Rectal smooth muscle tissue (tissue), 1 donor: ENCODE measurements around the gene SUSD5.

Source experiments
- H3K27ac ChIP-seq: one replicate; pipeline ENCODE4 v1.7.0; 2013; ENCODE audit warnings: low read depth, low read length, inconsistent platforms
- H3K27me3 ChIP-seq: one replicate; pipeline ENCODE4 v1.7.0; 2013; ENCODE audit warnings: low read length; ENCODE audit not compliant: control insufficient read depth, insufficient read depth
- H3K36me3 ChIP-seq: one replicate; pipeline ENCODE4 v1.7.0; 2013; ENCODE audit warnings: low read length; ENCODE audit not compliant: control insufficient read depth, insufficient read depth
- H3K4me1 ChIP-seq: one replicate; pipeline ENCODE4 v1.7.0; 2013; ENCODE audit warnings: low read length; ENCODE audit not compliant: control insufficient read depth, insufficient read depth
- H3K4me3 ChIP-seq: one replicate; pipeline ENCODE4 v1.7.0; 2013; ENCODE audit warnings: low read length
- H3K9ac ChIP-seq: one replicate; pipeline ENCODE4 v1.7.0; 2013; ENCODE audit warnings: low read length

SUSD5 gene

DNA sequence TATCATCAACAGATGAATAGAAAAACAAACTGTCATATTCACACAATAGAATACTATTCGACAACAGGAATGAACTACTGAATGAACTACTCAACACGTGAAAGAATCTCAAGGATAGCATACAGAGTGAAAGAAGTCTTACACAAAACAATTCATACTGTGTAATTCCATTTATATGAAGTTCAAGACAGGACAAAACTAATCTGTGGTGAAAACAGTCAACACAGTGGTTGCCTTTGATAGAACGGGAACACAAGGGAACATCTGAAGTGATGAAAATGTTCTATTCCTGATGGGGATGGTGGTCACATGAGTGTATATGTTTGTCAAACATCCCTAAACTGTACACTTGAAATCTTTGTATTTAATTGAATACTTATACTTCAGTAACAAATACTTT is 2.6 kb upstream of the SUSD5 start:
- H3K4me1 ChIP-seq: no peaks in the 10 kb centered on the region
- no peak overlapping the region for H3K9ac ChIP-seq
- no peak overlapping the region for H3K27ac ChIP-seq
- no peak overlapping the region for H3K4me3 ChIP-seq
- H3K36me3 ChIP-seq: no peaks in the 10 kb centered on the region
- H3K27me3 ChIP-seq: peaks cover 8% of the 10 kb centered on the region

DNA sequence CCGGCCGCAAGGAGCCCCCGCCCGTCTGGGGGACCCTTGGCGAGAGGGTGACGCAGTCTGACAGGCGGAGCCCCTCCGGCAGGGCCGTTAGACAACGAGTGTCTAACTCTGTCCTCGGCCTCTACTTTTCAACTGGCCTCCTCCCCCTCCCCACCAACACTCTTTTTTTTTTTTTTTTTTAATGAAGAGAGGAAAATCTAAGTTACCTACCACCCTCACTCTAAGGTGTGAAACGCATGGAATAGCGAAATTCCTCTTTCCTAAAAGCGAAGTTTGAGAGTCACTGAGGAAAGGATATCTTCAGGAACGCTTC is 521 bp upstream of the SUSD5 start:
- Histone ChIP-seq H3K27me3 (peaks cover 8% of the 10 kb centered on the region), H3K4me1 (no peaks in the 10 kb centered on the region), H3K36me3 (no peaks in the 10 kb centered on the region), H3K4me3 (no peak overlapping the region), H3K27ac (no peak overlapping the region), H3K9ac (no peak overlapping the region)

DNA sequence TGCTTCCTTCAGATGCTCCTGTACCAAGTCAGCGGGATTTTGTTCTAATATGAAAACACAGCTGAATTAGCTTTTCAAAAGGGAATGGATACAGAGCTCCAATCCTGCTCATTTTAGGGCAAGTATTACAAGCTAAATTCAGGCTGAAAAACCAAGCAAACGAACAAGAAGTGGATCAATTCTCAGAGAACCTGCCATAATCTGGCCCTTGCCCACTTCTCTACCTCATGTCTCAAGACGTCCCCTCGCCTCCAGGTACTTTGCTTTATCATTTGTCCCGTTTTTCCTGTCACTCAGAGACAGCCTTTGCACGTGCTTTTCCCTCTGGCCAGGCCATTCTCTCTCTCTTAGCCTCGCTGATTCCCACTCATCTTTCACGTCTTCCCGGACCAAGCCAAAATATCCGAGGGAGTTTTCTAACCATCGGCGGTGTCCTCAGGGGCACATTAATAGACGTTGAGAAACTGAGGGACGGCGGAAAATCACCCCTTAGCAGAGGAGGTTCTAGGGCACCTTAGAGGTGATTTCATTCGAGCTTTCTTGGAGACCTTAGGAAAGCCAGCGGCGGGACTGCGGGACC is 654 bp downstream of the SUSD5 start:
- H3K27ac ChIP-seq: no peak overlapping the region
- no peak overlapping the region for H3K9ac ChIP-seq

DNA sequence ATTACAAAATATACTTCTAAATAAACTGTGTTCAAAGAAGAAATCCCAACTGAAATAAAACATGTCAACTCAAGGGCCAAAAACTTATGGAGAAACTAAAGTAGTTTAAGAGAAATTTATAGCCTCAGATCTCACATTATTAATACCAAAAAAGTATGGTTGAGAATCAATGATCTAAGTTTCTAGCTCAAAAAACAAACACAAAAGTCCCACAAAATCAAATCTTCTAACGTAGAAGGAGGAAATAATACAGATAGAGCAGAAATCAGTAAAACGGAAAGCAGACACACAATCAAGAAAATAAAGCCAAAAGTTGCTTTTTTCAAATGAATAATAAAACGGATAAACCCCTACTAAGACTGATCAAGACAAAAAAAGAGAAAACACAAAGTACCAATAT is 2.9 kb downstream of the SUSD5 start:
- Histone ChIP-seq H3K4me3 (no peak overlapping the region), H3K27me3 (peaks cover 8% of the 10 kb centered on the region), H3K4me1 (no peaks in the 10 kb centered on the region)

More for the DNA sequence above, 654 bp downstream of the SUSD5 start:
- H3K4me3 ChIP-seq: peak overlapping the region; percentile 30
- peaks cover 8% of the 10 kb centered on the region for H3K27me3 ChIP-seq
- no peaks in the 10 kb centered on the region for H3K4me1 ChIP-seq
- H3K36me3 ChIP-seq: no peaks in the 10 kb centered on the region

DNA sequence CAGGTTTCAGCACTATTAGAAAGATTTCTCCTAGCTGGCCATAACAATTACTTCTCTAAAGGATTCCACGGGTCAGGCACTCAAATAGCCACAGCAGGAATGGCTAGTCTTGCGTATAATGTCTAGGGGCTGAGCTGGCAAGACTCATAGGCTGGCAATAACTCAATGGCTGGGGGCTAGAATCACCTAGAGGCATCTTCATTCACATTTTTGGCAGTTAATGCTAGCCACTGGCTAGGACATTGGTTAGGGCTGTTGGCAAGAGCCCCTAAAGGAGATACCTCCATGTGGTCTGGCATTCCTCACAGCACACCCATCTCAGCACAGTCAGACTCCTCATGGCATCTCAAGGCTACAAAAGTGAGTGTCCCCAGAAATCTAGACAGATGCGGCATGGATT is 6.2 kb downstream of the SUSD5 start:
- H3K9ac ChIP-seq: no peak overlapping the region
- H3K36me3 ChIP-seq: no peaks in the 10 kb centered on the region
- no peak overlapping the region for H3K27ac ChIP-seq
- H3K4me3 ChIP-seq: no peak overlapping the region
- H3K27me3 ChIP-seq: no peaks in the 10 kb centered on the region
- no peaks in the 10 kb centered on the region for H3K4me1 ChIP-seq

More for the DNA sequence above, 2.9 kb downstream of the SUSD5 start:
- Histone ChIP-seq H3K9ac (no peak overlapping the region), H3K36me3 (no peaks in the 10 kb centered on the region), H3K27ac (no peak overlapping the region)

DNA sequence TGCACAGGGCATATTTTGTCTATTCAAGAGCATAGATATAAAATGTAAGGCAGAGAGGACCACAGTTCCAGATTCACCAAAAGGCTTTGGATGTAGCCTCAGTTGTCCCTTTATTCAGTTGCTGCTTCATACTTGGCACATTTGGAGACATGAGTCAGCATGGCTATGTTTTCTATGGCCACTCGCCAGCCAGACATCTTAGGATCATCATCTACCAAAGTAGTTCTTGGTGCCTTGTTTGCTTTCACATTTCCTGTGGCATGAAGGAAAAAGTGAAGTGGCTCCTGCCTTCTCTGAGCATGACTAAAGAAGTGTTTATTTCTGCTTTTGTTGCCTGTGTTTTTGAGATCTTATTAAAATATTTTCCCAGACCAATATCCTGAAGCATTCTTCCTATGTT is 7.2 kb downstream of the SUSD5 start:
- Histone ChIP-seq H3K4me1 (no peaks in the 10 kb centered on the region), H3K36me3 (no peaks in the 10 kb centered on the region), H3K9ac (no peak overlapping the region), H3K27ac (no peak overlapping the region), H3K4me3 (no peak overlapping the region), H3K27me3 (no peaks in the 10 kb centered on the region)

DNA sequence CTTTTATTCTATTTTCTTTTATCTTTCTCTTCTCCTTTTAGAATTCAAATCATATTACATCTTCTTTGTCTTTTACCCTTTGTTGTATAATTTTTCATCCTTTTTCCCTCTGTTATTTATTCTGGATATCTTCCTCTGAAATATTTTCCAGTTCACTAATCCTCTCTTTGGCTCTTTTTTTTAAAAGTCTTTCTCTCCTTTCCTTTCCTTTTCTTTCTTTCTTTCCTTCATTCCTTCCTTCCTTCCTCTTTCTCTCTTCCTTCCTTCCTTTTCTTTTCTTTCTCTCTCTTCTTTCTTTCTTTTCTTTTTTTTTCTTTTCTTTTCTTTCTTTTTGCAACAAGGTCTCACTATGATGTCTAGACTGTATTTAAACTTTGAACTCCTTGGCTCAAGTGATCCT is 9.3 kb downstream of the SUSD5 start:
- no peak overlapping the region for H3K4me3 ChIP-seq
- no peak overlapping the region for H3K9ac ChIP-seq
- no peaks in the 10 kb centered on the region for H3K27me3 ChIP-seq
- H3K4me1 ChIP-seq: no peaks in the 10 kb centered on the region
- no peaks in the 10 kb centered on the region for H3K36me3 ChIP-seq
- H3K27ac ChIP-seq: no peak overlapping the region

DNA sequence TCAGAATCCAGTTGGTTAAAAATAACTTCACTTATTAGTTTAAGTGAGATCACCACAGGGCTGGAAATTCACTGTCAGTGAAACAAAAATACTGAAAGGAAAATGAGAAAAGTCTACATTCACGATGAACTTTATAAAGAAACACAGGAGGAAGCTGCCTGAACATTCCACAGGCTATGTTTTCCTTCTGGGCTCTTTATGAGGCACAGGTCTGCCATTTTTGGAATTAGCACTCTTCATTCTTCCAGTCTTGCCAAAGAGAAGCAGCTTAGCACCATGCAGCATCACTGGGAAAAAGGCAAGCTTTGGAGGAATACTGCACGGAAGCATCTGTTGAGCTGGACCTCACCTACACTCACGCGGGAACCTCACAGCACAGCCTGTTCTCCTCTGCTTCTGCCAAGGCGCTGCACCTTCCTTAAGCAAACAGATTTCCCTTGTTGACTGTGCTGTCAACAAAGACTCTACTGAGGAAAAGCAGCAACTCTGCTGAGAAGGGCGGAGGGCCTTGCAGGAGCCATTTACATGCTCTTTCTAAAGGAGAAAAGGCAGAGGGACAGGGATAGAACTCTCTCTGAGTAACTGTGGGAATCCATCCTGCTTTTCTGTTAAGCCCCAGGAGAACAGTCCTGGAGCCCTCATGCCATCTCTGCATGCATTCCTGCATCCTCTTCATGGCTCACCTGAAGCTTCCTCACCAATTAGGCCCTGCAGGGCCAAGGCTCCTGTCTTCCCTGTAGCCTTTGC is 15.7 kb downstream of the SUSD5 start:
- no peaks in the 10 kb centered on the region for H3K36me3 ChIP-seq
- no peaks in the 10 kb centered on the region for H3K4me1 ChIP-seq
- no peaks in the 10 kb centered on the region for H3K27me3 ChIP-seq
- no peak overlapping the region for H3K9ac ChIP-seq
- H3K27ac ChIP-seq: peak overlapping the region; percentile 21
- H3K4me3 ChIP-seq: no peak overlapping the region

DNA sequence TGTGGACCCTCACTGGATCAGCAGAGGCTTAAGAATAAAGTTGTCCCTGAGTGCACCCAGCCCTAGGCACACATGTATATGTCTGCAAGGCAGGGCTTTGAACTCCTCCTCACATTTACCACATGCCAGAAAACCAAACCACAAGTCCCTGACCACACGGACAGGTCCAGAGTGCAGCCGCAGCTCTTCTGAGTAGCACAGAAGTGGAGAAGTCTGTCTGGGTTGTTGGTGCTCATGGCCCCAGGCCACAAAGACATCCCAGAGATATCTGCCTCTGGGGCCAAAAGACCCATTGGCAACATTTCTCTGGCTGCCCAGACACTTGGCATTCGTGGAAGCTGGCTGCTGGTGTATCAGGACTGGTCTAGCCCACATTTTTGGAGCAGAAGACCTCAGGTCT is 17.4 kb downstream of the SUSD5 start:
- Histone ChIP-seq H3K27ac (no peak overlapping the region), H3K27me3 (no peaks in the 10 kb centered on the region)

DNA sequence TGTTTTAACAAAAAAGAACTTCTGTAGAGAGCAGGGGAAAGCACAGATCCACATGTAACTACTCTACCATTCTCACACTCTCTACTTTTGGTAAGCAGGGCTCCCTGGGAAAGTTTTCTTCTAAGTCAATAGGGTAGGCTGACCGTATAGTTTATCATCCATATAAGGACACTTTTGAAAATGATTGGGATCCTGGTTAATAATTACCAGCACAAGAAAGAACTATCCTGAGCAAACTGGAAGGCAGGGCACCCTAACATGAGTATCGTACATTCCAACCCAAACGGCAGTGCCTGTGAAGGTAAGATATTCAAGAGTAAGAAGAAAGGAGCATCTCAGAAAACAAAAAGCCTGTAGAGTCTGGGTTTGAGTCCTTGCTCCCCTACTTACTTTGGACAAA is 22.1 kb downstream of the SUSD5 start:
- no peak overlapping the region for H3K27ac ChIP-seq
- H3K27me3 ChIP-seq: no peaks in the 10 kb centered on the region
- no peaks in the 10 kb centered on the region for H3K4me1 ChIP-seq
- no peak overlapping the region for H3K4me3 ChIP-seq
- H3K36me3 ChIP-seq: no peaks in the 10 kb centered on the region
- H3K9ac ChIP-seq: no peak overlapping the region

More for the DNA sequence above, 17.4 kb downstream of the SUSD5 start:
- Histone ChIP-seq H3K36me3 (no peaks in the 10 kb centered on the region), H3K4me3 (no peak overlapping the region), H3K4me1 (no peaks in the 10 kb centered on the region), H3K9ac (no peak overlapping the region)

DNA sequence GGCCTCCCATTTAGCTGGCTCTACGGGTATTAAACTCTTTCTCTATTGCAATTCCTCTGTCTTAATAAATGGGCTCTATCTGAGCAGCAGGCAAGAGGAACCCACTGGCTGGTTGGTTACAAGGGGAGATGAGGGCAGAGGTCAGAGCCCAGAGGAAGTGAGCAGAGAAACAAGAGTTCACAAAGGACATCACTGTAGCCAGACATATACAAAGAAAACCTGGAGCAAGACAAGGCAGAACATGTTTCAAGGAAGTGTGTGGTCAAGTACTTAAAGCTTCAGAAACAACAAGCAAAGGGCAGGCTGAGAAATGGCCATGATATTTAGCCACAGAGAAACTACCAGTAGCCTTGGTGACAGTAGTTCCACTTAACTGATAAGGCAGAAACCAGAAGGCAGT is 24.3 kb downstream of the SUSD5 start:
- Histone ChIP-seq H3K36me3 (no peaks in the 10 kb centered on the region), H3K27me3 (no peaks in the 10 kb centered on the region), H3K4me3 (no peak overlapping the region), H3K9ac (no peak overlapping the region), H3K4me1 (no peaks in the 10 kb centered on the region), H3K27ac (no peak overlapping the region)

DNA sequence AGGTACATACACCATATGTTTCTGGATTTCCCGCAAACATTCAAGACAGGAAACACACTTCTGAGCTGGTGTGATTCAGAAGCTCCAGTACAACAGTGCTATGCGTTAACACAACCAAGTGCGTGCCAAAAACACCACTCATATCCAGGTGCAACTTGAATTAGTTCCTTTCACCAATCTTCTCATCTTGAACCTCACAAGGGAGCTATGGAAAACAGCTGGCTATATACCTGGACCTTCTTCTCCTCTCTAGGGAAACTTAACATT is 31.3 kb downstream of the SUSD5 start:
- Histone ChIP-seq H3K36me3 (no peaks in the 10 kb centered on the region), H3K27ac (no peak overlapping the region), H3K4me3 (no peak overlapping the region), H3K9ac (no peak overlapping the region), H3K4me1 (no peaks in the 10 kb centered on the region), H3K27me3 (no peaks in the 10 kb centered on the region)

DNA sequence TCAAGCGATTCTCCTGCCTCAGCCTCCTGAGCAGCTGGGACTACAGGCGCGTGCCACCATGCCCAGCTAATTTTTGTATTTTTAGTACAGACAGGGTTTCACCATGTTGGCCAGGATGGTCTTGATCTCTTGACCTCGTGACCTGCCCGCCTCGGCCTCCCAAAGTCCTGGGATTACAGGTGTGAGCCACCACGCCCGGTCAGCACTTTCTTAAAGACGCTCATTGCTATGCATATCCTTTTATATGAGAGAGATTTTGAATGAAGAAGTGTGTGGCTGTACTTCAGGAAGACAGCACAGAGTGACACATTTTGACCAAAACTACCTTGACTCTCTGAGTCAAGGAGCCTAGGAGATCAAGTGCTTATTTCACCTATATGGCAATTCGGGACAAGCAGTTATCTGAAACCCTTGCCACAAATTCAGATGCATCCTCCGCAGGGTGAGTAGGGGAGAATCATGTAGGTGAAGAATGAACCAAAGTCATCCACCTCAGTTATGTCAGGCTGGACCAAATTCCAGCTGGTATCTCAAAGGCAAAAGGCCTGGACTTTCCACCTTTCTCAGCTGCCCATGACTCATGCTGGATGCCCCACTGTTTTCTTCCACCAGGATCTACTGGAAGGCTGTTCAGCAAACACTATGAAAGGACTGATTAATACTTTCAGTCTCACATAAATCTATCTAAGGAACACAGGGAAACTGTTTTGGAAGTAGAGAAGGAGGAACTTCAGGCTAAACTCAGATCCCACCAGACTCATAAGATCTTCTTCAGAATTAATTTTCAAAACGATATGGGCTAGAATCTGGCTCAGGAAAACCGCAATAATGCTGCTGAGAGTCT is 31.9 kb downstream of the SUSD5 start:
- no peaks in the 10 kb centered on the region for H3K27me3 ChIP-seq
- H3K9ac ChIP-seq: no peak overlapping the region
- H3K4me1 ChIP-seq: no peaks in the 10 kb centered on the region
- H3K4me3 ChIP-seq: no peak overlapping the region
- H3K36me3 ChIP-seq: no peaks in the 10 kb centered on the region
- no peak overlapping the region for H3K27ac ChIP-seq
